ENCODE measurements around the gene USP37. TPM values are rescaled to one million over a fixed set of nuclear protein-coding genes. Genes with fewer than 3 reads are reported as not detected.

Gene USP37
- total and polyA plus RNA-seq, 2 of the 13 experiments (the other 11 are each of a cell fraction or from before 2014, with no cell fraction given): 6.5 to 30.6 TPM

GRCh38 chr2:218513676-218514075, 54.5 kb downstream of the USP37 start (continued):
- TF ChIP-seq ZBTB40 (IDR thresholded peaks at IDR 0.05): no peak
- no peak for TF ChIP-seq ZBTB40 (CRISPR knock-in tag; IDR thresholded peaks at IDR 0.05)

- BruUV-seq (replicated peaks): no TSS peak
- TF ChIP-seq ZNF615 (CRISPR knock-in tag; IDR thresholded peaks at IDR 0.05; ENCODE audit: borderline replicate concordance) (no peak), NFIB (CRISPR knock-in tag; IDR thresholded peaks at IDR 0.05; ENCODE audit: borderline replicate concordance) (no peak), ZFP62 (CRISPR knock-in tag; IDR thresholded peaks at IDR 0.05) (no peak), ZNF280D (CRISPR knock-in tag; IDR thresholded peaks at IDR 0.05) (no peak)
Measured at GRCh38 chr2:218508299-218508698, 59.9 kb downstream of the USP37 start.

More at GRCh38 chr2:218508299-218508698, 59.9 kb downstream of the USP37 start:
- Histone ChIP-seq H3K4me1 (ENCODE audit: insufficient read depth, low read length) (peaks cover 8% of the 10 kb centered on the region), H3K36me3 (replicated peaks in 1 of 2; ENCODE audit: control insufficient read depth in 1 of 2, insufficient read depth in 2 of 2, low read length in 2 of 2) (peaks cover 4 to 29% of the 10 kb centered on the region in 2 experiments), H3K9ac (ENCODE audit: insufficient read depth, low read depth, low read length) (no peak overlapping the region), H3K79me2 (ENCODE audit: insufficient read depth, low read length) (peaks cover 6% of the 10 kb centered on the region), H3K9me3 (ENCODE audit: low read length) (no peaks in the 10 kb centered on the region), H4K20me1 (ENCODE audit: insufficient read depth, low read length) (no peaks in the 10 kb centered on the region), H2AFZ (ENCODE audit: low read length) (no peak overlapping the region), H3K4me3 (replicated peaks in 1 of 3; ENCODE audit: insufficient read depth in 1 of 3, low read depth in 2 of 3, low read length in 3 of 3) (no peak overlapping the region), H3K27me3 (ENCODE audit: control insufficient read depth in 1 of 2, insufficient read depth in 2 of 2, low read length in 2 of 2) (no peaks in the 10 kb centered on the region), H3K27ac (ENCODE audit: extremely low read length, insufficient read depth, low read length) (no peak overlapping the region), H3K4me2 (ENCODE audit: low read depth, low read length) (no peak overlapping the region)
- in situ Hi-C loops (cut with HindIII; ENCODE audit: extremely low pct_ligation_motif_present, low pct_unique_long_range_greater_than_20kb) (no loop called here), intact Hi-C loops (cut with micrococcal nuclease; ENCODE audit: unreplicated experiment) (no loop called here)
- FAIRE-seq (no peak), DNase-seq (ENCODE audit: low spot score) (no peak), ATAC-seq (no peak)
- ChIA-PET POLR2A (no interaction called here), CTCF (ENCODE audit: low intra/inter-chr PET ratio, low total read pairs) (no interaction called here)

Data from HepG2 (cell line).